T-helper 9 cell (primary cell): ENCODE results near the gene TSPAN3.

Experiments
- DNase-seq: peaks from one replicate; pipeline ENCODE4 v3.0.0-alpha.2; 2020

Gene TSPAN3

GRCh38 chr15:77048135-77048876 lies 22.6 kb downstream of the TSPAN3 start:
- DNase-seq: no peak

DNA sequence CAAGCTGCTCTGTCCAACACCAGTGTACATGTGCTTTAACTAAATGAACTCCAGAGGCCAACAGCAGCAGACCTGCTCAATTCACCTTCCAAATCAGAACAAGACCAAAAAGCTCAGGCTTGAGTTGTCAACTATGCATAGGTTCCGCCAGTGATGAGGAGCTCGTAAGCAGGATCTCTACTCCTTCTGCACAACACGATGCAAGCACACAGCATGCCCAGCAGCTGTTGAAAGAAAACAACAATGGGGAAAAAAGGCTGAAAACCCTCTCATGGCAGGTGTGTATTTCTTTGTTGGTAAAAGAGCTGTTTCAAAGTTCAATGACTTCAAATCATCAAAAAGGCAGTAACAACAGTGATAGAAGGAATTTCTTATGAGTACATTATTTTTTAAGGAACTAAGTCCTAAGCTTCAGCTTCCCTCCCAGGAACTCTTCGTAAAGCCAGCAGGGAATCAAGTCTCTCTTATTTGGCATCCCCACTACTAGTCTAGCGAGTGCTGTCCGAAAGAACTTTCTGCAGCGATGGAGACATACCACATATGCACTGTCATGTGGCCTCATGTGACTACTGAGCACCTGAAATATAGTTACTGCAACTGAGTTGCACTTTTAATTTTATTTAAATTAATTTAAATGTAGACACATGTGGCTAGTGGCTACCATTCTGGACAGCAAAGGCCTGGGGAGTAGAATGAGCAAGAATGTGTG lies 24.1 kb downstream of the TSPAN3 start:
- DNase-seq: no peak

DNA sequence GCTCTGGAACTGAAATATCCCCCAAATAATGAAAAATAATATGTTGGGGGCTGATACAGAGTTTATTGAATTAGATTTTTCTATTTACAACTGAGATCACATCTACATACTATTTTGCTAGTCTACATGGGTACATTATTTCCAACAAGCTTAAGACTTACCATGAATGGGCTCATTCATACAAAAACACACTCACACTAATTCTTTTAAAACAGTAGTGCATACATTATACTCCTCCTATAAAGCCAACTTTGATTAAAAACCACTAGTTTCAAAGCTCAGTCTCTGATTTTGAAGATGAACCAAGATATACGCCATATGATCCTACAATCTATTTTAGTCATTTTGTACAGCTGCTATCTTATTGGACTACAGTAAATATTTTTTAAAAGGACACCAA lies 24.9 kb downstream of the TSPAN3 start:
- DNase-seq: no peak

DNA sequence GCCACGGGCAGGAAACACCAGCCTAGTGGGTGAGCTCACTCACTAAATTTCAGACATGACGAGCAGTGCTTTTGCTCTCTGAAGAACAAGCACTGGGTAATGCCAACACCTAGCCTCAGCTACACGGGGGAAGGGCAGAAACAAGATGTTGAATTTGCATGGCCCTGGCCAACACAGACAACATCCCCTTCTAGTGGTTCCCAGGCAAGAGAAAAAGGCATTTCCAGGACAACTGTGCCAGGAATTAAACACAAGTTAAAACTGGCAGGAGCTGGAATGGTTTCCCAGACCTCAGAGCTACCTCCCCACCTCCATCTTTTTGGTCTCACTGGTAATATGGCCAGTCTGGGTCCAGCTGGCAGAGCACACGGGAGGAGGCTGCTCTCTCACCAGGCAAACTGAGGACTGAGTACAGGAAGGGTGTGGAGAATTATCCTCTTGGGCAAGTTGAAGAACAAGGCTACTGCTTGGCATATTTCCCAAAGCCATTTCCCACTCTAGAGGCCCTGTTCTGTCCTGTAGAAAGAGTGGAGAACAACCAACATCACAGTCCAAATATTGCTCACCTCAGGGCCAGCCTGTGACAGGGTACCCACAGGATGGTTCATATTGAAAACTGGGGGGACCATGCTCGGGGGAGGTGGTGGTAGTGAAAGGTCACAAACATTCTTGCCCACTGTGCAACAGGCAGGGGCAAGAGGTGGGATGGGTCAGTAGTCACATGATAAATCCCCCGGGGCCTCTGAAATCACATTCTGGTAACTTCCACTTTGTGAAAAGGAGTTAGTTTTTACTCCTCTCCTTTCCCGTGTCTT lies 26.5 kb downstream of the TSPAN3 start:
- no peak for DNase-seq

- DNase-seq: no peak
Measured at GRCh38 chr15:77042955-77043920, 27.7 kb downstream of the TSPAN3 start.

GRCh38 chr15:77042245-77042919 lies 28.5 kb downstream of the TSPAN3 start:
- DNase-seq: no peak

DNA sequence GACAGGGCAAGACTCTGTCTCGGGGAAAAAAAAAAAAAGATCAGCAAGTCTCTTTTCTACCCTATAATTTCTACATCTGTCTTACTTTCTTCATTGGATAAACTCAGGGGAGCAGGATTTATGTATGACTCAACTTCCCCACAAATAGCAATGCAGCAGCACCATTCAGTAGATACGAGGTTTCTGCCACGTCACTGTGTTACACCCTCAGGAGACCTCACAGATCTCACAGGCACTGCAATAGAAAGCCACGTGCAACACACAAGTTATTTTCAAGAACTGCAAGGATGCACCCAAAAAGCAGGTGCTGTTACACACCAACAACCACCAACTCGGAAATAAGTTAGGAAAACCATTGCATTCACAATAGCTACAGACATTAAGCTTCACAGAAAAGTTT lies 30.2 kb downstream of the TSPAN3 start:
- no peak for DNase-seq

GRCh38 chr15:77039848-77040247 lies 31.1 kb downstream of the TSPAN3 start:
- no peak for DNase-seq

DNA sequence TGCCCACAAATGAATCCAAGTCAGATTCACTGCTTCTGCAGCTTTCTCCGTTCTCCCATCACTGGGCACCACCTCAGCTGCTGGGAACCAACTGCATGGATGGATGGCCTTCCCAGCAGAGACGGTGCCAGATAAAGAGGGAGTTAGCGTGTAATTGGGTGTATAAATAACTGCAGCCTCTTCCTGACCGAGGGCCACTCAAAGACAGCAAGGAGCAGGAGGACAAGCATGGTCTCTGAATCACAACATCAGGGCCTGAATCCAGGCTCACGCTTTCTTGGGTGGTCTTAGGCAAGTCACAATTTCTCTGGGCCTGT lies 31.7 kb downstream of the TSPAN3 start:
- DNase-seq: no peak

DNA sequence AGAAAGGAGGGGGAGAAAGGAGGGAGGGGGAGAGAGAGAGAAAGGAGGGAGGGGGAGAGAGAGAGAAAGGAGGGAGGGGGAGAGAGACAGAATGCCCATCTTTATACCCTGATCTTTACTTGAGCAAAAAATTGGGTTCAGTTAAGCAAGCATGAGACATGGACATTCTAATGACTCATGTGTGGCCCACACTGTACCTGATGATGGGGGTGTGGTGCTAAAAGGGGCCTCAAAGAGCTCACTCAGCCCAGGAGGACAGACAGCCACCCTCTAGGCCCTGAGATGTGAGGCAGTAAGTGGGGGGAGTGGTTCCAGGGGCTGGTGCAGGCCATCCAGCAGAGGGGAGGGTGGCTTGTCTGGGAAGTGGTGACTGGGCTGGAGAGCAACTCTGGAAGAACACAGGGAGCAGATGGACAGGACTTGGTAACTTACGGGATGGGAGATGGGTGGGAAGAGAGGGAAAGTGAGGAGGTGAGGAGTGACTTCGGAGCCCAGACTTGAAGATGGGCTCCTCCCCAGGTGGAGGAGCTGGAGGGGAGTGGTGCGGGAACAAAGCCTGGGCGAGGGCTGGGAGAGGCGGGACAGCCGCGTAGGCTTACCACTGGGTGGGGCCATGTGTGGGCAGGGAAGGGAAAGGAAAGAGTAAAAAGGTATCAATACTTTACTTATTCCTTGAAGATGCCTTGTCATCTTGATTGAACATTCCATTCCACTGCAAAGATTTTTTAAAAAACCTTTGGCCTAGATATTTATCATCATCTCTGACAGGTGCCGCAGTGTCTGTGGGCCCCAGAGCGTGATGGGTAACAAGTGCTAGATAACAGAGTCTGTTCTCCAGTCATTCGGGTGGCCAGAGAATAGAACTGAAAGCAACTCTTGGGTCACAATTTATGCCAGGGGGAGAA lies 32.3 kb downstream of the TSPAN3 start:
- no peak for DNase-seq

DNA sequence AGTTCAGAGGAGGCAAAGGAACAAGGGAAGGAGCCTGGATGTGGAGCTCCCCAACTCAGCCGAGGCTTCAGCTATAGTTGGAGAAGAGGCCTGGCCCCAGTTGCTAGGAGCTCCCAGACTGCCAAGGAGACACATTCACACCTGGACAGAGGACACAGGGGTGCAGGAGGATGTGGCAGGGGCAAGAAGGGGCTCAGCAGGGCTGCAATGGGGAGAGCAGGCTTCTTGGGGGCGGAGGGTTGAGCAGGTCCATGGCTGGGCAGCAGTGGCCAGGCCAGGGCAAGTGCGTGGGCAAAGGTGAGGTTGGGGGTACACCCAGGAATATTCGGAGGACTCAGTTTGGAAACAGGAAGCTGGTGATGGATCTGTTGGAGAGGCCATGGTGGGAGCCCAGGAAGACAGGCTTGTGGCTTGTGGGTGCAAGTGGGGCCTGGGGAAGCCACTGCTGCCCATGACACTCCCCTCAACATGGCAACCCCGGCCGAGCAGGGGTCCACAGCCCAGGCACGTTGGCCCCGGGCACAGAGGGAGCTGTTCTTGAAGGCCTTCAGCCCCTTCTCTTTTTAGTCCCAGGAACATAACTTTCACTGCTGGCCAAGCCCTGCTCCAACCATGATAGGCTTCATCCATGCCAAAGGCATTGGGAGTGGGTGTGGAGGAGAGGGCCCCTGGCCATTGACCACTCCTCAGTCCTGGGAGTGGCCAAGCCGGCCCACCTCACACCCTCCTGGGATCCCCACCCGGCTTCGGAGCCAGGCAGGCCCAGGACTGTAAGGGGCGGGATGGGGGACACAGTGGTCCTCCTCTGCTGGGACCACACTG lies 33.3 kb downstream of the TSPAN3 start:
- DNase-seq: no peak

GRCh38 chr15:77036537-77037387 lies 34.1 kb downstream of the TSPAN3 start:
- DNase-seq: no peak

DNA sequence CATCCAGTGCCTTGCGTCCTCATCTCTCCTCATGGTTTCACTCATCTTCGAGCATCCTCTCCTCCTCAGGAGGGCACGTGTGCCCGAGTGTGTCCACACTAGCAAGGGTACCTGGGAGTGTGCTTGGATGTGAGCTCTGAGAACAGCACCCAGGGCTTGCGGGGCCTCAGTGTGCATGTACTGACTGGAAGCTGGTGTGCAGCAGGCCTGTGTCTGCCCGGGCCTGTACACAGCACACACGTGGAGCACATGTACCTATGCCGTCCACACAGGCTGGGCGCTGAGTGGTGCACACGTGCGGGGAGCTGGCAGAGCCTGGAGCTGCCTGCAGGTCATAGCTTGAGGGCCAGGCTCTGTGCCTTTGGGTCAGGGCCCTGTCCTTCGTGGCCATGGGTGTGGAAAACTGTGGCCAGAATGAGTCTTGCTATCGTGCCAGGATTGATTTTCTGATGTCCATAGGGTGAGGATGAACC lies 34.9 kb downstream of the TSPAN3 start:
- no peak for DNase-seq

DNA sequence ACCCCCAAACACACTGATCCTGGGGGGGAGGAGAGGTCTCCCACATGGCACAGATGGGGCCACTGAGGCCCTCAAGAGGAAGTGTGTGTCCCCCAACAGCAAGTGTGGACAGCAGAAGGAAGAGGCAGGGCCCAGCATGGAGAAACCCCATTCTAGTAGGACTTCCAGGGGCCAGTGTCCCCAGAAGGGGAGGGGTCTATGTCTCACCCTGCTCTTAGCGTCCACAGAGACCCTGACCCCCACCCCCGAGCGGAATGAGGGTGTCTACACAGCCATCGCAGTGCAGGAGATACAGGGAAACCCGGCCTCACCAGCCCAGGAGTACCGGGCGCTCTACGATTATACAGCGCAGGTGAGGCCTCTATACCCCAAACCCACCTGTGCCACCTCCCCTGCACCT lies 35.3 kb downstream of the TSPAN3 start:
- no peak for DNase-seq

DNA sequence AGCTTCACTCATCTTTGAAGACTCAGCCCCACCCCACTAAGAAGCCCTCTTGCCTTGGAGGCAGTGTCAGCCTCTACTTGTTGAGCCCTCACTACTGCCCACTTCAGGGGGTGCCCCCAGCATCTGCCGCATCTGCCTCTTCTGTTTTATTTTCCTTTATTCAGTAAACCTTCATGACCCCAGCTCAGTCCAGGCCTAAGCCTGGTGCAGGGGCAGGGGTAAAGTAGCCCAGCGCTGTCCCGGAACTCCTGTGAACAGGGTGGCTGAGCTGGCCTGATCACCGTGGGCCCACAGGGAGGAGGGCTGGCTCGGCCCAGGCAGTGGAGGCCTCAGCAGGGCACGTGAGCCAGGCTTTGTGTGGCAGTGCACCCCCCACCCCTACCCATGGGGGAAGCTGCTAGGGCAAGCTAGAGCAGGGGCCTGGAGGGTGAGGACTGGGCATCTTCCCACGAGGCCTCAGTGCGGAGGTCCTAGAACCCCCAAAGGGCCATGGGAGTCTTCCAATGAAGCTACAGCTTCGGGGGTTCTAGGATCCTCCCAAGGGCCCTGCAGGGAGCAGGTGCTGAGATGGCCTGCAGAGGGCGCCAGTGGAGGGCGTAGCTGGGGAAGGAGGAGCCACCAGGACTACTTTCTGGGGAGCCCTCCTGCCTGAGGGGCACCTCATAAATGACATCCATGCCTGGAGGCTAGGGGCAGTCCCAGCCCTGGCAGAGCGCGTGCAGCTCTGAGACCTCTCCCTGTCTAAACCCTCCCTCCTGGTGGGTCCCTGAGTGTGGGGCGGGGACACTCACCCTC lies 36.0 kb downstream of the TSPAN3 start:
- peak; percentile 38 for DNase-seq

GRCh38 chr15:77033729-77034671 lies 36.9 kb downstream of the TSPAN3 start:
- DNase-seq: no peak

- no peak for DNase-seq
Measured at GRCh38 chr15:77033417-77033728, 37.5 kb downstream of the TSPAN3 start.
